ENCODE measurements around the gene PDE2A.

PDE2A gene

GRCh38 chr11:72591023-72591422 lies 83.2 kb downstream of the PDE2A start:
- DNase-seq (ENCODE audit: low spot score): no peak

GRCh38 chr11:72589802-72590761 lies 84.1 kb downstream of the PDE2A start:
- no peak for DNase-seq (ENCODE audit: low spot score)

- DNase-seq (ENCODE audit: low spot score): no peak
Observed at GRCh38 chr11:72588421-72589410, 85.5 kb downstream of the PDE2A start.

- no peak for DNase-seq (ENCODE audit: low spot score)
Observed at GRCh38 chr11:72587696-72588095, 86.5 kb downstream of the PDE2A start.

- no peak for DNase-seq (ENCODE audit: low spot score)
Observed at GRCh38 chr11:72586321-72587090, 87.7 kb downstream of the PDE2A start.

- peak; percentile 74 for DNase-seq (ENCODE audit: low spot score)
Observed at GRCh38 chr11:72585762-72586311, 88.4 kb downstream of the PDE2A start.

GRCh38 chr11:72584939-72585597 lies 89.2 kb downstream of the PDE2A start:
- no peak for DNase-seq (ENCODE audit: low spot score)

- no peak for DNase-seq (ENCODE audit: low spot score)
Observed at GRCh38 chr11:72584293-72584938, 89.8 kb downstream of the PDE2A start.

GRCh38 chr11:72583616-72584292 lies 90.5 kb downstream of the PDE2A start:
- DNase-seq (ENCODE audit: low spot score): no peak

- DNase-seq (ENCODE audit: low spot score): no peak
Observed at GRCh38 chr11:72583177-72583553, 91.1 kb downstream of the PDE2A start.

GRCh38 chr11:72582206-72583176 lies 91.7 kb downstream of the PDE2A start:
- DNase-seq (ENCODE audit: low spot score): no peak

GRCh38 chr11:72581067-72581466 lies 93.2 kb downstream of the PDE2A start:
- no peak for DNase-seq (ENCODE audit: low spot score)

GRCh38 chr11:72580642-72580950 lies 93.6 kb downstream of the PDE2A start:
- DNase-seq (ENCODE audit: low spot score): no peak

- DNase-seq (ENCODE audit: low spot score): no peak
Observed at GRCh38 chr11:72579816-72580641, 94.2 kb downstream of the PDE2A start.

- DNase-seq (ENCODE audit: low spot score): no peak
Observed at GRCh38 chr11:72578991-72579815, 95.0 kb downstream of the PDE2A start.

GRCh38 chr11:72578566-72578965 lies 95.7 kb downstream of the PDE2A start:
- no peak for DNase-seq (ENCODE audit: low spot score)

- no peak for DNase-seq (ENCODE audit: low spot score)
Observed at GRCh38 chr11:72578051-72578450, 96.2 kb downstream of the PDE2A start.
